ENCODE results near the gene SSNA1.

SSNA1 gene

GRCh38 chr9:137217276-137218211 lies 29.1 kb downstream of the SSNA1 start:
- H3K4me3 ChIP-seq, result no peak overlapping the region
- no peaks in the 10 kb centered on the region for H3K9me3 ChIP-seq
- DNase-seq (ENCODE audit: low spot score in 2 of 2), result peak; percentile 35 to 81
- in situ Hi-C loops (cut with MboI; ENCODE audit: low sequenced_read_pairs), result no loop called here
- no peaks in the 10 kb centered on the region for H3K27me3 ChIP-seq (ENCODE audit: low read depth)
- H3K4me1 ChIP-seq, result peaks cover under 1% of the 10 kb centered on the region
- H3K36me3 ChIP-seq (replicated peaks), result peaks cover 21% of the 10 kb centered on the region

GRCh38 chr9:137218212-137218753 lies 29.8 kb downstream of the SSNA1 start:
- peaks cover 6% of the 10 kb centered on the region for H3K4me1 ChIP-seq
- H3K27me3 ChIP-seq (ENCODE audit: low read depth), result no peaks in the 10 kb centered on the region
- in situ Hi-C loops (cut with MboI; ENCODE audit: low sequenced_read_pairs), result no loop called here
- H3K9me3 ChIP-seq, result no peaks in the 10 kb centered on the region
- H3K36me3 ChIP-seq (replicated peaks), result peaks cover 21% of the 10 kb centered on the region
- no peak for DNase-seq (ENCODE audit: low spot score in 2 of 2)
- H3K4me3 ChIP-seq, result no peak overlapping the region

GRCh38 chr9:137218754-137219271 lies 30.3 kb downstream of the SSNA1 start:
- Histone ChIP-seq H3K27me3 (ENCODE audit: low read depth) (no peaks in the 10 kb centered on the region), H3K36me3 (replicated peaks) (peaks cover 18% of the 10 kb centered on the region), H3K4me3 (no peak overlapping the region), H3K9me3 (no peaks in the 10 kb centered on the region), H3K4me1 (peaks cover 7% of the 10 kb centered on the region)
- in situ Hi-C loops (cut with MboI; ENCODE audit: low sequenced_read_pairs), result no loop called here
- no peak for DNase-seq (ENCODE audit: low spot score in 2 of 2)

GRCh38 chr9:137219757-137220316 lies 31.4 kb downstream of the SSNA1 start:
- no peak overlapping the region for H3K4me3 ChIP-seq
- no peaks in the 10 kb centered on the region for H3K27me3 ChIP-seq (ENCODE audit: low read depth)
- peaks cover 11% of the 10 kb centered on the region for H3K36me3 ChIP-seq (replicated peaks)
- H3K4me1 ChIP-seq, result peaks cover 11% of the 10 kb centered on the region
- in situ Hi-C loops (cut with MboI; ENCODE audit: low sequenced_read_pairs), result no loop called here
- DNase-seq (ENCODE audit: low spot score in 2 of 2), result no peak
- H3K9me3 ChIP-seq, result no peaks in the 10 kb centered on the region

- in situ Hi-C loops (cut with MboI; ENCODE audit: low sequenced_read_pairs), result no loop called here
- DNase-seq (ENCODE audit: low spot score in 2 of 2), result no peak
- H3K4me3 ChIP-seq, result no peak overlapping the region
Observed at GRCh38 chr9:137220317-137221094, 32.0 kb downstream of the SSNA1 start.

GRCh38 chr9:137221095-137221505 lies 32.6 kb downstream of the SSNA1 start:
- Histone ChIP-seq H3K9me3 (no peaks in the 10 kb centered on the region), H3K27me3 (ENCODE audit: low read depth) (no peaks in the 10 kb centered on the region), H3K4me1 (peaks cover 11% of the 10 kb centered on the region), H3K4me3 (peak overlapping the region; percentile 41; the same call in 1 of the 2 replicates), H3K36me3 (replicated peaks) (no peaks in the 10 kb centered on the region; the same call in none of the 2 replicates)
- no peak for DNase-seq (ENCODE audit: low spot score in 2 of 2)
- in situ Hi-C loops (cut with MboI; ENCODE audit: low sequenced_read_pairs), result no loop called here

More at GRCh38 chr9:137220317-137221094, 32.0 kb downstream of the SSNA1 start:
- Histone ChIP-seq H3K36me3 (replicated peaks) (peaks cover 6% of the 10 kb centered on the region), H3K4me1 (peaks cover 11% of the 10 kb centered on the region), H3K27me3 (ENCODE audit: low read depth) (no peaks in the 10 kb centered on the region), H3K9me3 (no peaks in the 10 kb centered on the region)

GRCh38 chr9:137221506-137222111 lies 33.1 kb downstream of the SSNA1 start:
- in situ Hi-C loops (cut with MboI; ENCODE audit: low sequenced_read_pairs), result no loop called here
- peak in 1 of 2 experiments; percentile 62 for DNase-seq (ENCODE audit: low spot score in 2 of 2)
- Histone ChIP-seq H3K27me3 (ENCODE audit: low read depth) (no peaks in the 10 kb centered on the region), H3K9me3 (no peaks in the 10 kb centered on the region), H3K4me1 (peaks cover 11% of the 10 kb centered on the region), H3K4me3 (peak overlapping the region; percentile 41), H3K36me3 (replicated peaks) (no peaks in the 10 kb centered on the region; the same call in none of the 2 replicates)

- H3K4me1 ChIP-seq, result peaks cover 11% of the 10 kb centered on the region
- DNase-seq (ENCODE audit: low spot score in 2 of 2), result peak in 1 of 2 experiments; percentile 64
- no peaks in the 10 kb centered on the region for H3K27me3 ChIP-seq (ENCODE audit: low read depth)
- in situ Hi-C loops (cut with MboI; ENCODE audit: low sequenced_read_pairs), result no loop called here
- peak within 1 kb of the TSS; percentile 84 for H3K4me3 ChIP-seq
- no peaks in the 10 kb centered on the region for H3K9me3 ChIP-seq
- H3K36me3 ChIP-seq (replicated peaks), result no peaks in the 10 kb centered on the region; the same call in none of the 2 replicates
Observed at GRCh38 chr9:137222190-137223077, 34.0 kb downstream of the SSNA1 start, which contains the start of gene RNF208. Gene RNF208, minus strand, starts transcription at chr9:137222240. Its CDS starts 1,028 bp downstream, at chr9:137221212.

- peak; percentile 97 to 98 for DNase-seq (ENCODE audit: low spot score in 2 of 2)
- Histone ChIP-seq H3K27me3 (ENCODE audit: low read depth) (no peaks in the 10 kb centered on the region), H3K36me3 (replicated peaks) (no peaks in the 10 kb centered on the region; the same call in 1 of the 2 replicates), H3K4me3 (peak overlapping the region; percentile 84), H3K4me1 (peaks cover 11% of the 10 kb centered on the region), H3K9me3 (no peaks in the 10 kb centered on the region)
- in situ Hi-C loops (cut with MboI; ENCODE audit: low sequenced_read_pairs), result no loop called here
Observed at GRCh38 chr9:137223078-137223970, 34.8 kb downstream of the SSNA1 start.

- H3K4me1 ChIP-seq, result peaks cover 11% of the 10 kb centered on the region
- H3K9me3 ChIP-seq, result no peaks in the 10 kb centered on the region
- DNase-seq (ENCODE audit: low spot score in 2 of 2), result no peak
- no peaks in the 10 kb centered on the region for H3K36me3 ChIP-seq (replicated peaks)
- no peaks in the 10 kb centered on the region for H3K27me3 ChIP-seq (ENCODE audit: low read depth)
- in situ Hi-C loops (cut with MboI; ENCODE audit: low sequenced_read_pairs), result loop anchor here (5.0 to 25.0 kb wide), 2 partner anchors 103 to 438 kb away; partner anchors contain the start of genes CCDC183 and TMEM141
- H3K4me3 ChIP-seq, result peak within 1 kb of the TSS; percentile 84
Observed at GRCh38 chr9:137224830-137225694, 36.6 kb downstream of the SSNA1 start, which contains the start of gene CYSRT1. Gene CYSRT1, plus strand, starts transcription at chr9:137225174. Its CDS starts 448 bp downstream, at chr9:137225622.
